ENCODE results near the gene C4orf50. TPM values are rescaled to one million over a fixed set of nuclear protein-coding genes. Genes with fewer than 3 reads are reported as not detected.

C4orf50 gene
- total RNA-seq, 2 experiments from 2014 or later: 0.07 TPM

DNA sequence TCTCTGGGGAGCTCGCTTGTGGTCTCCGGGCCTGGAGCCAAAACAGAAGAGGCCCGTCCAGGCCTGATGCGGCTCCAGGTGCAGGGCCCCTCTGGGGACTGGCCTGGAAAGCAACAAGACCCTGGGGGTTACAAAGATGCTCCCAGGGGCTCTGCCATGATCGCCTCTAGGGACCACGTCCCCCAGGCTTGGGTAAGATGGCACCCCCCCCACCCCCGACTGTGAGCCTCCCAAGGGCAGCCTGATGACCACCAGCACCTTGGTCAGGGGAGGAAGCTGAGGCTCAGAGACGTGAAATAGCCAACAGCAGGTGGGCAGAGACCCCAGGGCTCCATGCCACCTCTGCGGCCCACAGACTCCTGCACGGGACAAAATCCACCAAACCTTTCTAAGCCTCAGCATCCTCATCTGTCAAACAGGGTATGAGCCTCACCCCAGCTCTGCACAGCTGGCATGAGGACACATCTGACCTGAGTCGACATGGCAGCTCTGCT lies 25.4 kb downstream of the C4orf50 start:
- DNase-seq (no peak), ATAC-seq (no peak)
- H3K27ac Mint-ChIP-seq: no peak overlapping the region
- peaks cover 7% of the 10 kb centered on the region for H3K4me1 Mint-ChIP-seq (ENCODE audit: low read depth)
- ChIA-PET POLR2A (no interaction called here), CTCF (no interaction called here)
- intact Hi-C loops (cut with micrococcal nuclease): no loop called here
- H3K4me3 Mint-ChIP-seq: no peak overlapping the region
- no peaks in the 10 kb centered on the region for H3K36me3 Mint-ChIP-seq (ENCODE audit: low read depth)
- TF ChIP-seq, protein P1, sequence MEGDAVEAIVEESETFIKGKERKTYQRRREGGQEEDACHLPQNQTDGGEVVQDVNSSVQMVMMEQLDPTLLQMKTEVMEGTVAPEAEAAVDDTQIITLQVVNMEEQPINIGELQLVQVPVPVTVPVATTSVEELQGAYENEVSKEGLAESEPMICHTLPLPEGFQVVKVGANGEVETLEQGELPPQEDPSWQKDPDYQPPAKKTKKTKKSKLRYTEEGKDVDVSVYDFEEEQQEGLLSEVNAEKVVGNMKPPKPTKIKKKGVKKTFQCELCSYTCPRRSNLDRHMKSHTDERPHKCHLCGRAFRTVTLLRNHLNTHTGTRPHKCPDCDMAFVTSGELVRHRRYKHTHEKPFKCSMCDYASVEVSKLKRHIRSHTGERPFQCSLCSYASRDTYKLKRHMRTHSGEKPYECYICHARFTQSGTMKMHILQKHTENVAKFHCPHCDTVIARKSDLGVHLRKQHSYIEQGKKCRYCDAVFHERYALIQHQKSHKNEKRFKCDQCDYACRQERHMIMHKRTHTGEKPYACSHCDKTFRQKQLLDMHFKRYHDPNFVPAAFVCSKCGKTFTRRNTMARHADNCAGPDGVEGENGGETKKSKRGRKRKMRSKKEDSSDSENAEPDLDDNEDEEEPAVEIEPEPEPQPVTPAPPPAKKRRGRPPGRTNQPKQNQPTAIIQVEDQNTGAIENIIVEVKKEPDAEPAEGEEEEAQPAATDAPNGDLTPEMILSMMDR (IDR thresholded peaks at IDR 0.05): no peak
- H3K27me3 Mint-ChIP-seq: peaks cover 2% of the 10 kb centered on the region
- H3K9me3 Mint-ChIP-seq: no peaks in the 10 kb centered on the region

DNA sequence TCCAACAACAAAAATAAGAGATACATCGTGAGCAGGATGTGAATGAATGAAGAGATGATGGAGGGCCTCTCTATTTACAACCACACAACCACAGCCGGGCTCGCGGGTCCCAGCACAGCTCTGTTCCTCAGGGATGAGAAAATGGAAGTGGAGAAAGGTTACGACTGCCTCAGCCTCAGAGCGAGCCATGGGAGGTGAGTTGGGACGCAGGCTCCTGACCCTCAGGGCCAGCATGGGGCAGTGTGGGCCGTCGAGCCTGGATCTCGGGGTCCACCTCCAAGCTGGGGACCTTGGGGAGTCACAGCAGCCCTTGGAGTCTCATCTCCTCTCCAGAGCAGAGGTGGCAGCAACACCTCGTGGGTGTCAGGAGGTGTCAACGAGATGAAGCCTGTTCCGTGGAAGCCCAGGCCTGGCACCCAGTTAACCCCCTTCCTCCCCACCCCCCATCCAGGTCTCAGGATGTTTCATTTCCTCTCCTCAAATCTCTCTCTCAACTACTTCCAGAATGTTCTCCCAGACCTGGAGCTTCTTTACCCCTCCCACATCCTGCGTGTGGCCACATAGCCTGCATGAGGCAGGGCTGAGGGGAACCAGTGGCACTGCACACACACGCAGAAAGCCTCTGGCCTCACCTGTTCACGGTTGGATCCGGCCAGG lies 25.9 kb downstream of the C4orf50 start:
- no peaks in the 10 kb centered on the region for H3K9me3 Mint-ChIP-seq
- DNase-seq (no peak), ATAC-seq (no peak)
- H3K27ac Mint-ChIP-seq: no peak overlapping the region
- intact Hi-C loops (cut with micrococcal nuclease): no loop called here
- POLR2A ChIA-PET: no interaction called here
- peaks cover 2% of the 10 kb centered on the region for H3K27me3 Mint-ChIP-seq
- peaks cover 7% of the 10 kb centered on the region for H3K4me1 Mint-ChIP-seq (ENCODE audit: low read depth)
- TF ChIP-seq, protein P1 (IDR thresholded peaks at IDR 0.05): no peak
- no peaks in the 10 kb centered on the region for H3K36me3 Mint-ChIP-seq (ENCODE audit: low read depth)
- CTCF ChIA-PET: no interaction called here
- H3K4me3 Mint-ChIP-seq: no peak overlapping the region

DNA sequence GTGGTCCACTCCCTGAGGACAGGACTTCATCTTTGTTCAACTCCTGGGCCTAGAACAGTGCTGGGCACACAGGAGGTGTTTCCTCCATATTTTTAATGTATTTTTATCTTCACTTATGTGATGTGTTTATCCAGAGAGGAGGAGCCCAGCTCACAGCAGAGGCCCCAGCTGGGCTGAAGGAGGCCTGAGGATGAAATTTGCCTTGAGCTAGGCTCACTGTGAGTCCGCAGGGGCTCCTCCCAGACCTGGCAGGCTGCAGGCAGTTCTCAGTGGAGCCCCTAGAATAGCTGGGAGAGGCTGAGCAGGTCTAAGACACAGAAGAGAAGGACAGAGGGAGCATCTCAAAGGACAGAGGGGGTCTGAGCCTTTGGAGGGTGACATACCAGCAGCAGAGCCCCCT lies 26.8 kb downstream of the C4orf50 start:
- DNase-seq (no peak), ATAC-seq (no peak)
- POLR2A ChIA-PET: no interaction called here
- no peaks in the 10 kb centered on the region for H3K36me3 Mint-ChIP-seq (ENCODE audit: low read depth)
- peaks cover 2% of the 10 kb centered on the region for H3K27me3 Mint-ChIP-seq
- intact Hi-C loops (cut with micrococcal nuclease): no loop called here
- CTCF ChIA-PET: no interaction called here
- H3K4me1 Mint-ChIP-seq (ENCODE audit: low read depth): peaks cover 6% of the 10 kb centered on the region
- H3K27ac Mint-ChIP-seq: no peak overlapping the region
- TF ChIP-seq, protein P1 (IDR thresholded peaks at IDR 0.05): no peak
- no peak overlapping the region for H3K4me3 Mint-ChIP-seq
- H3K9me3 Mint-ChIP-seq: no peaks in the 10 kb centered on the region

DNA sequence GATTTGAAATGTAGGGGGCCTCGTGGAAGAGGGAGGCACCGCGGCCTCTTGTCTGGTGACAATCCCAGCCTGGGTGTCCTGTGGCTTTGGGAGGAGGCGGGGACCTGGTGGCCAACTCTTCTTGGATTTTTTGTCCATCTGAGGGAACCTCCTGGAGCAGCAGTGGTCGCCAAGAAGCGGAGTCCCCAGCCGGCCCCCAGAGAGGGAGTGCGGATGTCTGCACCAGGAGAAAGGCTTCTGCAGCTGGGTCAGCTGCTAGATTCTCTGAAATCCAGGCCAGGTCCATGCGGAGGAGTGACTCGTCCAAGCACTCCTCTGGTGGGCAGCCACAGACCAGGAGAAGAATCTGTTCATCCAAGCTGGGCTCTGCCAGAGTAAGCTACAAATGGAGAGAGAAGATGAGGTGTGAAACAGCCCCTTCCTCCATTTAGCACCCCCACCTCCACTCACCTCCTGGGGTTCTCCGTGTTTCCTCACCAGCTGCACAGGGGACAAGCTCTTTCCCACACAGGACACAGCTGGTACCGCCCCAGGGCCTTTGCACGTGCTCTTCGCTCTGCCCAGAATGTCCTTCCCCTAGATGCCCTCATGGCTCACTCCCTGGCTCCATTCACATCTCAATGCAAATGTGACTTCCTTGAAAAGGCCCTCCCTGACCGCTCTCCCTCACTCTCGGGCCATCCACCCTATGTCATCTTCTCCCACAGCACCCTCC lies 27.6 kb downstream of the C4orf50 start:
- no peaks in the 10 kb centered on the region for H3K9me3 Mint-ChIP-seq
- TF ChIP-seq, protein P1 (IDR thresholded peaks at IDR 0.05): no peak
- ChIA-PET POLR2A (no interaction called here), CTCF (interaction anchor here (2.2 kb wide), 1 partner anchor 8 kb away, joined by 11 read pairs; no protein-coding TSS in a partner anchor)
- intact Hi-C loops (cut with micrococcal nuclease): no loop called here
- no peak for ATAC-seq
- peaks cover 2% of the 10 kb centered on the region for H3K27me3 Mint-ChIP-seq
- no peaks in the 10 kb centered on the region for H3K4me1 Mint-ChIP-seq (ENCODE audit: low read depth)
- no peak for DNase-seq
- no peak overlapping the region for H3K4me3 Mint-ChIP-seq
- no peak overlapping the region for H3K27ac Mint-ChIP-seq
- H3K36me3 Mint-ChIP-seq (ENCODE audit: low read depth): no peaks in the 10 kb centered on the region

All from activated CD8-positive, alpha-beta T cell treated with anti-CD3 and anti-CD28 coated beads for 36 hours (primary cell).